NCI-H82 treated with DMSO at 0.1 percent for 48 hours (cell line): Measurements from ENCODE around the gene MYH7.
"Not testable (repeated sequence)": the region's sequence is repeated elsewhere in the genome, so short reads cannot be mapped to it uniquely, and the experiment has no call there.

ENCODE experiments used
- DNase-seq: peaks from one replicate; lab custom pipeline; 2025; ENCODE audit not compliant: unreplicated experiment; lab: John Stamatoyannopoulos, UW

Gene MYH7

DNA sequence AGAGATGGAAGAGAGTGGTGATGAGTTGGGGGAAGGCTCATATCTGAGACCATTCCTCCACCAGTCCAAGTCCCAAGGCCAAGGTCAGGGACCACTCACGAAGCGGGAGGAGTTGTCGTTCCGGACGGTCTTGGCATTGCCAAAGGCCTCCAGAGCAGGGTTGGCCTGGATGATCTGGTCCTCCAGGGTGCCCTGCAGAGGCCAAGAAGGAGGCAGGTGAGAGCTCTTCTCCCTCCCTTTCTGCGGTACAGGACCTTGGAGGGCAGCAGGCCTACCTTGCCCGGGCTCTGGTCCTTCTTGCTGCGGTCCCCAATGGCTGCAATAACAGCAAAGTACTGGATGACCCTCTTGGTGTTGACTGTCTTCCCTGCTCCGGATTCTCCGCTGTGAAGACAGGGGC is 4.0 kb downstream of the MYH7 start:
- DNase-seq, result no peak

DNA sequence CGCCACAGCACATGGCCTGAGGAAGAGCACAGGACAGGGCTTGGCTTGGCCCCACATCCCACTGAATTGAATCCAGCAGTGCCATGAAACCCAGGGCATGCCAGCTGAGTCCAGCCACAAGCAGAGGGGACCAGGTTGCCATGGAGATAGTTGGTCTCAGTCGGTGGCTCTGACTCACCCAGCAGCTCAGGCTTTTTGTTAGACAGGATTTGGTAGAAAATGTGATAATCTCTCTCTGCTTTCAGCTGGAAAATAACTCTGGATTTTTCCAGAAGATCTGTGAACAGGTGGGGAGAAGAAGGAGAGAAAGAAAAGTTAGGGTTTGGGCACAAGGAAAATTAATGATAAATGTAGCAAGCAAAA is 4.8 kb downstream of the MYH7 start:
- DNase-seq, result no peak

DNA sequence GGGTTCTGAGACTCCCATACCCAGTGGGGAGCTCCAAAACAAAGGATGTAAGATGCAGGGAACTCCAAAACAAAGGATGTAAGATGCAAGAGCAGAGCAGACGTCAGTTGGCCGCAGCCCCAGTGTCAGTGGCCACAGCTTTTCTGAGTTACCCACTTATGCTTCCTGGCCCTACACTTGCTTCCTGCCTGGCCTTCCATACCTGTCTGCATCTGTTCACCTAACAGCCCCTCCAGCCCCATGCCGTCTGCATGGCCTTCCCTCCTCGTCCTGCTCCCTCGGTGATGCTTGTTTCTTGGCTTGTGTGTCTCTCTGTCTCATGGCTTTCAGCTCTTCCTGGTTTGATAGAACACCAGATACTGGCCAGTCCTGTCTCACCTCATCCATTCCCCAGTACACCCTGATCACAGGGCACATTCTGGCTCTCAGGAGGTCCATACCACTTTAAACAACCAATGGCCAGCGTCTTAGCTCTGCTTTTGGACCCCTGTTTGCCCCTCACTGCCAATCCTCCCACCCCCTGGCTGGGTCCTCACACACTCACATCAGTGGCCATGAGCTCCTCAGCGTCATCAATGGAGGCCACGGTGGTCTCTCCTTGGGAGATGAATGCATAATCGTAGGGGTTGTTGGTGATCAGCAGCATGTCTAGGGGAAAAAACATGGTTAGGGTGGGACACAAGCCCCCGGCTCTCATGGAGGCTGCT is 5.3 kb downstream of the MYH7 start:
- DNase-seq, result no peak

DNA sequence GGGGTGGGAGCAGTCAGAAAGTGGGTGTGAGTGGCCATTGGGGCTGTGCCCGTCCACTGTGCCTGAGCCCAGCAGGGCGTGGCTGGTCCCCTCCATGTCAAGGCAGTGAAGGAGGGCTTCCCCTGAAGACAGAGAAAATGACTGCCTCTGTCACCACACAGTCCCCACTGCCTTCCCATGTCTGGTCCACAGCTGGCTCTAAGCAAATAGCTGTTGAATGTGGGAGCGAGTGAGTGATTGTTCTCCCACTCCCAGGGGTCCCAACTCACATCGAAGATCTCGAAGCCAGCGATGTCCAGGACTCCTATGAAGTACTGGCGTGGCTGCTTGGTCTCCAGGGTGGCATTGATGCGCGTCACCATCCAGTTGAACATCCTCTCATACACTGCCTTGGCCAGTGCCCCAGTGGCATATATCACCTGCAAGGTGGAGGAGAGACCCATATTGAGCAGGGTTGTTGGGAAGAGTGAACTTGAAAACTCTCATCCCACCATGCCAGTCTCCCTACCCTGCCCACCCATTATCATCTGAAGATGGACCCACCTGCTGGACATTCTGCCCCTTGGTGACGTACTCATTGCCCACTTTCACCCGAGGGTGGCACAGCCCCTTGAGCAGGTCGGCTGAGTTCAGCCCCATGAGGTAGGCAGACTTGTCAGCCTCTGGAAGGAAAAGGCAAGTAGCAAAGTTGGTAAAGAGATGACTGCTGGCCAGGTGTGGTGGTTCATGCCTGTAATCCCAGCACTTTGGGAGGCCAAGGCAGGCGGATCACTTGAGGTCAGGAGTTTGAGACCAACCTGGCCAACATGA is 6.6 kb downstream of the MYH7 start:
- no peak for DNase-seq

DNA sequence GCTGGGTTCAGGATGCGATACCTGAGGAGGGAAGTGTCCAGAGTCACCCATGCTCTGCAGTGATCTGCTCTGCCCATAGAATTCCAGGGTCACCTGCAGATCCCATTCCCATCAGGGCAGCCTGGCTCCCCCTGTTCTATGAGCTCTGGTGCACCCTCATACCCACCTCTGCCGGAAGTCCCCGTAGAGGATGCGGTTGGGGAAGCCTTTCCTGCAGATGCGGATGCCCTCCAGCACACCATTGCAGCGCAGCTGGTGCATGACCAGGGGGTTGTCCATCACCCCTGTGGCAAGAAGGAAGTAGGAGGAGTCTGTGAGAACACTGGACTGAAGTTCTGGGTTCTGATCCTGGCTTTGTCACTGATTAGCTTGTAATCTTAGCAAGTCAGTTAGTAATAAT is 9.7 kb downstream of the MYH7 start:
- not testable (repeated sequence) for DNase-seq

DNA sequence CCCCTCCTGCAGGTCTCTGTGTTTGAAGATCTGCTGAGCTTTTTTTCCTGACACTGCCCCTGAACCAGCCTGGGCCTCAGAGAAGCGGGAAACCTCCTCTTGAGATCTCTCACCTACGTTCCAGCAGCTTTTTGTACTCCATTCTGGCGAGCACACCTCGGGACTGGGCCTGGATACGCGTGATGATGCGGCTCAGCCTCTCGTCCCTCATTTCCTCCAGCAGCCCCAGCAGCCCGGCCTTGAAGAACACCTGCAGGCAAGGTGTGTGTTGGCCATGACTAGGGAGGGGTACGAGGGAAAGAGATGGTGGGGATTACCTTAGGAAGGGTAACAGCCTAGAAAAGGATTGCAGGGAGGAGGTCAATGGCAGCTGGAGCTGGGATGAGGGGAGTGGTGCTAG is 10.3 kb downstream of the MYH7 start:
- no peak for DNase-seq

DNA sequence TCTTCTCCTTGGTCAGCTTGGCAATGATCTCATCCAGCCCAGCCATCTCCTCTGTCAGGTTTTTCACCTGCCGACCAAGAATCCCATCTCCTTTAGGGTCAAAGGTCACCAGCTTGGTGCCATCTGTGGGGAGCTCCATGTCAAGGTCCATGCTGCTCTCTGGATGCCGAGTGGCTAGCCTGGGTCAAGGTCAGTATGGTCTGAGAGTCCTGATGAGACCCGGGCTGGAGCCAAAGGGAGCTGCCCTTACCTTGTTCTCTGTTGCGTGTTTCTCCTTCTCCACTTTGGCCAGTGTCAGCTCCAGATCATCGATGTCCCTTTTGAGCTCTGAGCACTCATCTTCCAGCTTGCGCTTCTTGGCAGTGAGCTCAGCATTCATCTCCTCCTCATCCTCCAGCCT is 11.8 kb downstream of the MYH7 start:
- no peak for DNase-seq

DNA sequence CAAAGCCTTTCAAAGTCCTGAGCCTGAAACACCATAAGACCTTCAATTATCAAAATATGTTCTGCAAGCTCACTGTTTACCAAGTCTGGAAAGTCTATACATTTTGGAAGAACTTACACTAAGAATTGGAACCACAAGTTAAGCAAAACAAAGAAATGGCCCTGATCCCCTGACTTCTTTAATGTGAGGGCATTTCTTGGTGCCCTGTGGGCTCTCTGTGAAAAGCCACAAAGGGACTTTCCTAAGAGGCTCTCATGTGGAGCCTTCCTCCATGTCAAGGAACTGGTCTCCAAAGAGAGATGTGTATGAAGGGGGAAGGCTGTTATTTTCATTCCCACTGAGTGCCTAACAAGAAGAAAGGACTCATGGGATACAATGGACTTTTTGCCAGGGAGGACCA is 13.9 kb downstream of the MYH7 start:
- no peak for DNase-seq

DNA sequence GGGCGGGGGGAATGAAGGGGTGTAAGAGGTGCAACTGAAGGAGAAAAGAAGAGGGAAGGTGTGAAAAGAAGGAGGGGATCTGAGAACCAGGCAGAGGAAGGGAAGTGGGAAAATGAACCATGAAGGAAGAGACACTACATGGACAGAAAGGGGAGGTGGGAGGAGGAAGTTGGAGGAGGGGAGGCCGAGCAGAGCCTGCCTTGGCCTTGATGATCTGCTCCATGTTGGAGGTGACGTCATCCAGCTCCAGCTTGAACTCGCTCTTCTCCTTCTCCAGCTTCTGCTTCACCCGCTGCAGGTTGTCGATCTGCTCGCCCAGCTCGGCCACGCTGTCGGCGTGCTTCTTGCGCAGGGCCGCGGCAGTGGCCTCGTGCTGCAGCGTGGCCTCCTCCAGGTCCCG is 15.8 kb downstream of the MYH7 start:
- not testable (repeated sequence) for DNase-seq

DNA sequence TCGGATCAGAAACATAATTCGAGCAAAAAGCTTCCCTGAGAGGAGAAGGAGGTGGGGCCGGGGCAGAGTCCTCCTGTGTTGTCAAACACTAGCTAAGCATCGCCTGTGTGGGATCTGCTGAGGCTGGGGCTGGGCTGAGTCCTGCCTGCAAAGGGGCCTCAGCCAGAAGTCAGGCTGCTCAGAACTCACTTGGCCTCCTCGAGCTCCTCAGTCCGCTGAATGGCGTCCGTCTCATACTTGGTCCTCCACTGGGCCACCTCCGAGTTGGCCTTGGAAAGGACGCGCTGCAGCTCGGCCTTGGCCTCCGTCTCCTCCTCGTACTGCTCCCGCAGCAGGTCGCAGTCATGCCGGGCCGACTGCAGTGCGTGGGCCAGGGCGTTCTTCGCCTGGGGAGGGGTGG is 17.4 kb downstream of the MYH7 start:
- DNase-seq, result no peak

DNA sequence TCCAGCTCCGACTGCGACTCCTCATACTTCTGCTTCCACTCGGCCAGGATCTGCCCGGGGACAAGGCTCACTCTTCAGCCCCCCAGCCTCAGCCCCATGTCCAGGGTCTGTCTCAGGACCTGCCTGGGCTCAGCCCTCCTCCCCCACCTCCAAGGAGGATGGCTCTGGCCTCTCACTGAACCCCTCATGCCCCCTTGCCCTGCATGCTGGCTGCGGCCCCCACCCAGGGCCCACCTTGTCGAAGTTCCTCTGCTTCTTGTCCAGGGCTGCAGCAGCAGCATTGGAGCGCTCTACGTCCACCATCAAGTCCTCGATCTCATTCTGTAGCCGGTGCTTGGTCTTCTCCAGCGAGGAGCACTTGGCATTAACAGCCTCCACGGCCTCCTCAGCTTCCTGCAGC is 18.2 kb downstream of the MYH7 start:
- not testable (repeated sequence) for DNase-seq

DNA sequence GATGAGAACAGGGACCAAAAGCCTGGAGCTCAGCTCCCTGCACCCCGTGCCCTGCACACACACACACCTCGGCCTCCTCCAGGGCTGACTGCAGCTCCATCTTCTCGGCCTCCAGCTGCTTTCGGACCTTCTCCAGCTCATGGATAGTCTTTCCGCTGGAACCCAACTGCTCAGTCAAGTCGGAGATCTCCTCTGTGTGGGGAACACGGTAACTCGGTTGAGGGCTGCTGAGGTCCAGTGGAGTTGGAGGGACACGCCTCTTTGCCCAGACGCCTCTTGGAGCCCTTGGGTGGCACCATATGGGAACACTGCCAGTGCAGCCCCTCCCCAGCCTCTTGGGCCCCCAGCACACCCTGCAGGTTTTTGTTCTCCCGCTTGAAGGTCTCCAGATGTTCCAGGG is 18.7 kb downstream of the MYH7 start:
- DNase-seq, result no peak

DNA sequence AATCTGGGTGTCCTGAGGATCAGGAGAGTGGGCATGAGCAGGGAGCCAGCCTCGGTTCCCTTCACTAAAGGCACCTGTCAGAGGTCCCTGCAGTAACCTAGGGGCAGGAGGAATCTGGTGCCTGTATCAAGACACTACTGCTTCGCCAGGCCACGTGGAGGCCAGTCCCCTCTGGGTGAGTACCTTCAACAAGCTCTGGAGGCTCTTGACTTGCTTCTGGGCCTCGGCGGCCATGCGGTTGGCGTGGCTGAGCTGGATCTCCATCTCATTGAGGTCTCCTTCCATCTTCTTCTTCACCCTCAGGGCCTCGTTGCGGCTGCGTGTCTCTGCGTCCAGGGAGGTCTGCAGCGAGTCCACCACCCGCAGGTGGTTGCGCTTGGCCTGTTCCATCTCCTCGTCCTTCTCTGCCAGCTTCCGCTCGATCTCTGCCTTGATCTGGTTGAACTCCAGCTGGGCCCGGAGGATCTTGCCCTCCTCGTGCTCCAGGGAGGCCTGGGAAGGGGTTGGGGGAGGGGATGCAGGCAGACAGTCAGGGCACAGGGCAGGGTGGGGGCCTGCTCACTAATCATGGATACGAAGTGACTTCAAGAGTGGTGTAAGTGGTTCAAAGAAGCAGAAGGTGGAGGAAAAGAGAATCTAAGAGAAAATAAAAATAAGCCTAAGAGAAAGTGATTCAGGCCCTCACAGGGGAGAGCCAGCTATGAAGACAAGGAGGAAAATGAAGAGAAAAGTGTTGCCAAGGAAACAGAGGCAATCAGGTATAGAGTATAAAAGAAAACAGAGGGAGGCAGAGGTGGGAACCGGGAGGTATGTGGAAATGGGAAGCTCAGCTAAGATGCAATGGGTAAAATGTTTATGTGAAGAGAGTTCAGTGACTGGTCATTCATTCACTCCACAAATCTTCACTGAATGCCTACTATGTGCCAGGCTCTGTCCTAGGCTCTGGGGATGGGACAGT is 19.4 kb downstream of the MYH7 start:
- no peak for DNase-seq

DNA sequence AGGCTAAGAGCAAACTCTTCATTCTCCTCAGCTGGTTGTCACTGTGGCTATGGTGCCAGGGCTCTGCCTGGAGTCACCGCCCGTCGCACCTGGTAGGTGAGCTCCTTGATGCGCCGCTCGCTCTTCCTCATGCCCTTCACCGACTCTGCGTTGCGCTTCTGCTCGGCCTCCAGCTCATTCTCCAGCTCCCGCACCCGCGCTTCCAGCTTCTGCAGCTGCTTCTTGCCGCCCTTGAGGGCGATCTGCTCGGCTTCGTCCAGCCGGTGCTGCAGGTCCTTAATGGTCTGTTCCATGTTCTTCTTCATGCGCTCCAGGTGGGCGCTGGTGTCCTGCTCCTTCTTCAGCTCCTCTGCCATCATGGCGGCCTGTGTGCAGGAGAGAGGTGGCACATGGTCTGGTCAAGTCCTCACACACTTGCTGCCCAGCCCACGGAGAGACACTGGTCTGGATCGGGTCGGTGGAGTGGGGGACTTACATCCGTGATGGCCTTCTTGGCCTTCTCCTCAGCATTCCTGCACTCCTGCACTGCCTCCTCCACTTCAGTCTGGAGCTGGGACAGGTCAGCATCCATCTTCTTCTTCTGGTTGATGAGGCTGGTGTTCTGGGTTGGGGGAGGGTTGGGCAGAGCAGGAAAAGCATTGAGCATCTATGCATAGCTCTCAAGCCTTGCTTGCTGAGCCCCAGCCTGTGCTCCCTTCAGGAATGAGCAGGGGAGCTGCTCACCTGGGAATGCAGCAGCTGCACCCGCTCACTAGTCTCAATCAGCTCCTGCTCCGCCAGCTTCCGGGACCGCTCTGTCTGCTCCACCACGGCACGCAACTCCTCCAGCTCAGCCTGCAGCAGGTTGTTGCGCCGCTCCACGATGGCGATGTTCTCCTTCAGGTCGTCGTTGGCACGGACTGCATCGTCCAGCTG is 20.3 kb downstream of the MYH7 start:
- no peak for DNase-seq

DNA sequence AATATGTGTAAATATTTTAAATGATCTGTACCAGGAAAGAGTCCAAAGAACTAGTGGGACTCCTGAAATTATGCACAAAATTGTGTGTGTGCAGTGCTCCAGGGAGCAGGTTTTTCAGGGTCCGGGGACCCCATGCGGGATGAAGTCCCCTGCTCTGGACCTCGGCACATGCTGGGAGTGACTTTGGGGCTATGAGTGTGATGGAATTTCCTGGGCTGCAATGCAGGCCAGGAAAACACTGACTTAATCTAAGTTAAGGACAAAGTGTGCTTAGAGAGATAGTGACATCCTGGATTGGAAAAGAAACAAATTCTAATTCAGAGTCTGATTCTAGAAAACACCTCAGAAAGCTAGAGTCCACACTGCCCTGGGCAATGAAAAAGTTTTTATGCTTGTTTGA is 21.2 kb downstream of the MYH7 start:
- DNase-seq, result no peak

DNA sequence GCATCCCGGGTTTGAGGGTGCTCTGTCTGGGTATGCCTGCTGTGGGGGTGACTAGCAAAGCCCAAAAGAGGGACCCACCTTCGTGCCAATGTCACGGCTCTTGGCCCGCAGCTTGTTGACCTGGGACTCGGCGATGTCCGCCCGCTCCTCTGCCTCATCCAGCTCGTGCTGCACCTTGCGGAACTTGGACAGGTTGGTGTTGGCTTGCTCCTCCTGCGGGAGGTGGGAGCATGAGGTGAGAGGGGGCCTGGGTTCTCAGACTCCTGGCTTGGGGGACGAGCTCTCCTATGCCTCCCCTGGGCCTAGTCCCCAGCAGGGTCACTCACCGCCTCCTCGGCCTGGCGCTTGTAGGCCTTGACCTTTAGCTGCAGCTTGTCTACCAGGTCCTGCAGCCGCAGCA is 21.8 kb downstream of the MYH7 start:
- DNase-seq, result no peak

DNA sequence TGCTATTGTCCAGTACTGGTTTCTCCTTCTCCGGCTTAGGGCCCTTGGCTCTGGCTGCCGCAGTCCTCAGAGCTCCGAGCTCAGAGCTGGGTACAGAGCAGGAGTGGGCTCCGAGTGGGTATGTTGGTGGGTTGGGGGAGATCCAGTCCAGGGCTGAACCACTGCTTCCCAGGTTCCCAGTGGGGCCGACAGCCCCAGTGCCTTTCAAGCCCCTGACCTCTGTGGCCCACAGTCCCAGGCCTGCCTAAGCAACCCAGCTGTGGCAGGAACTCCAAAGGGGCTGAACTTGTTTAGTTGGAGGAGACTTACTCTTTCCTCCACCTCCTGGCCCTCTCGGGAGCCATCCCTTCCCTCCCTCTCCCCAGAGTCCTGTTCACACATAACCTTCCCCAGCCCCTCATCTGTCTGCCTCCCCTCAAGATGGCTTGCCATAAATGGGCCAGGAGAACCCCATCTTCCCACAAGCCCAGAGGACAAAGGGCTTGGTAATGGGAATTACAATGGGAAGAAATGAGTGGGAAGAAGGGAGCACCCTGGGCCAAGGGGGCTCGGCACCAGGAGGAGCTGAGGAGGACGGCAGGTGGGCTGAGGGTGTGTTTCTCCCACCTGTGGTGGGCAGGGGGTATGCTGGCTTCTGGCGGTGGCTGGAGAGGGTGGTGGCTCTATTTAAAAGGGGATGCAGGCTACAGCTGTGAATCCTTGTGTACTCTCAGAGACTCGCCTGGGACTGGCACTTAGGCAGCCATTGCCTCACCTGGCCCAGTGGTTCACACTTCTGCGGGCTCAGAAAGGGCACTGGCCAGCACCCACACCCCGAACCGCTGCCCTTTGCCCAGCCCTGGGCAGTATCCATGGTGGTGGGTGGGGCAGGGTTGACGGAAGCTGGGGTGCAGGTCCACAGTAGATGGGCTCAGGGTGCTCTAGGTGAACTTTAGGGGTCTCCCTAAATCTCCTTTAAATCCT is 23.6 kb downstream of the MYH7 start:
- DNase-seq, result no peak

DNA sequence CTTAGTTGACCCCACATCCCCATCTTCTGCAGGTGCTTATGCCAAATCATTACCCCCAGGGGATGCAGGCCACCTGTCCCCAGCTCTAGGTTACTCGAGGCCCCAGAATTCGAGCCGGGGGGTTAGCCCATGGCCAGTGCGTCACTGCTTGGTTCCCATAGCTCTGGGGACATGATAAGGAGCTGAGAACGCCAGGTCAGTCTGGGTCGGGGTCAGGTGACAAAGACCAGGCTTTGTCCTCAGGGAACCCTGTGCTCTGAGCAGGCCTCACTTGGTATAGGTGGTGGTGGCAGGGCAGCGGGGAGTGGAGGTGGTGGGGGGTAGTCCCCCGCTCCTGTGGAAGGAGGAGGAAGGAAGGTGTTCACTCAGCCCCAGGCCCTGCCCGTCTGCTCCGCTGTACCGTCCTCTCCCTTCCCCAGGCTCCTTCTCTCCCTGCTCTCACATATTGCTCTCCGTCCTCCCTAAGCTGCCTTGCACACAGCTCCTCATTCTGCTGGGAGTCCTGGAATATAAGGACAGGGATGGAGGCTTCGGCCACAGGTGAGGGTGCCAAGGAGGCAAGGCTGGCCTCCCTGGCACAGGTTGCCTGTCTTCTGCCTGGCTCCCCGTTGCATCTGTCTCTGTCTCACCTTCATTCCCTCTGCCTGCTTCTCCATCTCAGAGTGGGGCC is 25.4 kb downstream of the MYH7 start:
- DNase-seq, result no peak

DNA sequence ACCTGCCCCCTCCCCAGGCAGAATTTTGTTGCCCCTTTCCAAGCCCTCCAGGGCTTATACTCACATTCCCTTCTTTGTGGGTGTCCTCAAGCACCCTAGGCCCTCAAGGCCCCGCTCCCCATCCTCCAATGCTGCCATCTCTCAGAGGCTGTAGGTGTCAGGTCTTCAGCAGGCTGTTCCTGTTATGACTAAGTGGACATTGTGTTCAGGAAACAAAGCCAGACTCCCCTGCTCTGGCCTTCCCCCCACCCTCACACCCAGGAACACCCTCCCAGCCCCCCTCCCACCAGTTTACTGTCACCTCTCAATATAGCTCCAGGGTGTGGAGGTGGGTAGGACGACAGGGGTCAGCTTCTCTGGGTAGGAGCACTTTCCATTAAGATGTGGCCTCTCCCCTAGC is 26.0 kb downstream of the MYH7 start:
- no peak for DNase-seq
